ENCODE data around the gene TPRG1L.

TPRG1L gene

DNA sequence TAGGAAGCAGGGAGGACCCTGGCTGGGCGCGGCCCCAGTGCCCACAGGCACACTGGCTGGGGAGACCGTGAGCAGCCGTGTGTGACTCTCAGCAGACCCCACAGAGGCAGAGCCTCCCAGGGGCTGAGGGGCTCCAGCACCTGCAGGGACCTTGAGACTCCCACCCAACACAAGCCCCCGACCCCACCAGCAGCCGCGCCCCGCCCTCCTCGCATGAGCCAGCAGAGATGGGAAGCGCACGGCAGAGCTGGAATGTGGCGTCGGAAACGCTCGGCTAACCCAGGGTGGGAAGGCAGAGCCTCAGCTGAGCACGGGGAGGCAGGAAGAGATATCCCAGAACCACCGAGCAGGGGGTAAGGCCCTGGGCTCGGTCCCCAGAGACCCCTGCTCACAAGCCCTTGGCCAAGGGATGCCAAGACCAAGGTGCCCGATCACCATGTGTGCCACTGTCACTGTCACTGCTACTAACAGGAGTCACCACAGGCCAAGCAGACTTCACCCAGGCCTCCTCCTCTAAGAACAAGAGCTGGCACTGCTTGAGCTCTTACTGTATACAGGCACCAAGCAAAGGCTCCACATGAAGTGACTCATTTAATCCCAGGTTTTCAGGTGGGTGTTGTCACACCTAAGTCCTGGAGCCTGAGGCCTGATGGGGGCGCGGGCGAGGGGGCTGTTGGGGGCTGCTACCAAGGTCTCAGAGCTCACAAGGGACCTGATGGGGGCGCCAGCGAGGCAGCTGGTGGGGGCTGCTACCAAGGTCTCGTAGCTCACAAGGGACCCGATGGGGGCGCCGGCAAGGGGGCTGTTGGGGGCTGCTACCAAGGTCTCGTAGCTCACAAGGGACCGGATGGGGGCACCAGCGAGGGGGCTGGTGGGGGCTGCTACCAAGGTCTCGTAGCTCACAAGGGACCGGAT, 33.6 kb upstream of the TPRG1L start:
- H3K27me3 ChIP-seq (ENCODE audit: low read depth, low read length): no peaks in the 10 kb centered on the region
- no peak overlapping the region for H3K27ac ChIP-seq (ENCODE audit: low read length)
- H3K4me3 ChIP-seq (ENCODE audit: low read length): no peak overlapping the region
- H3K9me3 ChIP-seq (ENCODE audit: insufficient read depth, low read length): no peaks in the 10 kb centered on the region
- H4K20me1 ChIP-seq (ENCODE audit: insufficient read depth, low read length): no peaks in the 10 kb centered on the region
- no peaks in the 10 kb centered on the region for H3K36me3 ChIP-seq (replicated peaks; ENCODE audit: low read depth, low read length)
- no peak overlapping the region for H3K9ac ChIP-seq (ENCODE audit: low read length)
- no peaks in the 10 kb centered on the region for H3K4me1 ChIP-seq (ENCODE audit: low read length)
- no peaks in the 10 kb centered on the region for H3K79me2 ChIP-seq (ENCODE audit: low read length)
- H3K4me2 ChIP-seq (ENCODE audit: low read length): no peak overlapping the region
- no peak for TF ChIP-seq EZH2phosphoT487 (IDR thresholded peaks at IDR 0.05; ENCODE audit: low read depth)
- TF ChIP-seq, protein P1, sequence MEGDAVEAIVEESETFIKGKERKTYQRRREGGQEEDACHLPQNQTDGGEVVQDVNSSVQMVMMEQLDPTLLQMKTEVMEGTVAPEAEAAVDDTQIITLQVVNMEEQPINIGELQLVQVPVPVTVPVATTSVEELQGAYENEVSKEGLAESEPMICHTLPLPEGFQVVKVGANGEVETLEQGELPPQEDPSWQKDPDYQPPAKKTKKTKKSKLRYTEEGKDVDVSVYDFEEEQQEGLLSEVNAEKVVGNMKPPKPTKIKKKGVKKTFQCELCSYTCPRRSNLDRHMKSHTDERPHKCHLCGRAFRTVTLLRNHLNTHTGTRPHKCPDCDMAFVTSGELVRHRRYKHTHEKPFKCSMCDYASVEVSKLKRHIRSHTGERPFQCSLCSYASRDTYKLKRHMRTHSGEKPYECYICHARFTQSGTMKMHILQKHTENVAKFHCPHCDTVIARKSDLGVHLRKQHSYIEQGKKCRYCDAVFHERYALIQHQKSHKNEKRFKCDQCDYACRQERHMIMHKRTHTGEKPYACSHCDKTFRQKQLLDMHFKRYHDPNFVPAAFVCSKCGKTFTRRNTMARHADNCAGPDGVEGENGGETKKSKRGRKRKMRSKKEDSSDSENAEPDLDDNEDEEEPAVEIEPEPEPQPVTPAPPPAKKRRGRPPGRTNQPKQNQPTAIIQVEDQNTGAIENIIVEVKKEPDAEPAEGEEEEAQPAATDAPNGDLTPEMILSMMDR (IDR thresholded peaks at IDR 0.05; ENCODE audit: low read depth, low read length): peak; percentile 7; the same call in 1 of the 2 replicates
- H2AFZ ChIP-seq (ENCODE audit: low read depth, low read length): no peak overlapping the region

DNA sequence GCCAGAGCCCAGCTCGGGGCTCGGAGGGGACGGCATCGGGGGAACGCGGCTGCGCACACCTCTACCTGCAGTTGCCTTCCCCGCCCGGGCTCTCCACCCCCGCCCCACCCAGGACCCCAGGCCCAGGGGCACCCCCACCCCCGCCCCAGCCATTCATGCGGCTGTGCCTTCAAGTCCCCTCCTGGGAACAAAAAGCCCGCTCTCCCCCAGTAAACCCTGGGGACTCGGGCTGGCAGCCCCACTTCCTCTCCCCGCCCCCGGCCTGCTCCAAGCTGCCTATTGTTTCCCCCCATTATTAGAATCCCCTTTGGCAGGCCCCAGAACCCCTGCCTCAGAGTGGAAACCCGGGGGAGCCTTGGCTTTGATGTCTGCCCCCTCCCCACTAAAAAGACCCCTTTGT, 31.5 kb upstream of the TPRG1L start:
- Histone ChIP-seq H3K27ac (ENCODE audit: low read length) (no peak overlapping the region), H3K79me2 (ENCODE audit: low read length) (no peaks in the 10 kb centered on the region), H3K9me3 (ENCODE audit: insufficient read depth, low read length) (no peaks in the 10 kb centered on the region), H3K4me1 (ENCODE audit: low read length) (no peaks in the 10 kb centered on the region), H3K4me2 (ENCODE audit: low read length) (no peak overlapping the region), H3K4me3 (ENCODE audit: low read length) (no peak overlapping the region), H2AFZ (ENCODE audit: low read depth, low read length) (no peak overlapping the region), H4K20me1 (ENCODE audit: insufficient read depth, low read length) (no peaks in the 10 kb centered on the region), H3K36me3 (replicated peaks; ENCODE audit: low read depth, low read length) (no peaks in the 10 kb centered on the region), H3K27me3 (ENCODE audit: low read depth, low read length) (no peaks in the 10 kb centered on the region), H3K9ac (ENCODE audit: low read length) (no peak overlapping the region)
- TF ChIP-seq, protein P1 (IDR thresholded peaks at IDR 0.05; ENCODE audit: low read depth, low read length): no peak
- TF ChIP-seq EZH2phosphoT487 (IDR thresholded peaks at IDR 0.05; ENCODE audit: low read depth): no peak

- TF ChIP-seq, protein P1 (IDR thresholded peaks at IDR 0.05; ENCODE audit: low read depth, low read length): no peak
- TF ChIP-seq EZH2phosphoT487 (IDR thresholded peaks at IDR 0.05; ENCODE audit: low read depth): no peak
- H4K20me1 ChIP-seq (ENCODE audit: insufficient read depth, low read length): no peaks in the 10 kb centered on the region
Measured at GRCh38 chr1:3593745-3594144, 31.1 kb upstream of the TPRG1L start.

GRCh38 chr1:3594706-3595377, 30.0 kb upstream of the TPRG1L start:
- Histone ChIP-seq H4K20me1 (ENCODE audit: insufficient read depth, low read length) (no peaks in the 10 kb centered on the region), H3K4me3 (ENCODE audit: low read length) (no peak overlapping the region), H3K9me3 (ENCODE audit: insufficient read depth, low read length) (no peaks in the 10 kb centered on the region), H3K27ac (ENCODE audit: low read length) (no peak overlapping the region), H3K36me3 (replicated peaks; ENCODE audit: low read depth, low read length) (no peaks in the 10 kb centered on the region), H3K9ac (ENCODE audit: low read length) (no peak overlapping the region), H2AFZ (ENCODE audit: low read depth, low read length) (no peak overlapping the region), H3K4me2 (ENCODE audit: low read length) (no peak overlapping the region), H3K79me2 (ENCODE audit: low read length) (no peaks in the 10 kb centered on the region), H3K27me3 (ENCODE audit: low read depth, low read length) (no peaks in the 10 kb centered on the region), H3K4me1 (ENCODE audit: low read length) (no peaks in the 10 kb centered on the region)
- TF ChIP-seq EZH2phosphoT487 (IDR thresholded peaks at IDR 0.05; ENCODE audit: low read depth): no peak
- TF ChIP-seq, protein P1 (IDR thresholded peaks at IDR 0.05; ENCODE audit: low read depth, low read length): no peak

More at GRCh38 chr1:3593745-3594144, 31.1 kb upstream of the TPRG1L start:
- no peaks in the 10 kb centered on the region for H3K79me2 ChIP-seq (ENCODE audit: low read length)
- no peak overlapping the region for H3K4me2 ChIP-seq (ENCODE audit: low read length)
- H3K27me3 ChIP-seq (ENCODE audit: low read depth, low read length): no peaks in the 10 kb centered on the region
- H3K9me3 ChIP-seq (ENCODE audit: insufficient read depth, low read length): no peaks in the 10 kb centered on the region
- no peak overlapping the region for H3K27ac ChIP-seq (ENCODE audit: low read length)
- no peaks in the 10 kb centered on the region for H3K4me1 ChIP-seq (ENCODE audit: low read length)
- H2AFZ ChIP-seq (ENCODE audit: low read depth, low read length): no peak overlapping the region
- H3K9ac ChIP-seq (ENCODE audit: low read length): no peak overlapping the region
- H3K36me3 ChIP-seq (replicated peaks; ENCODE audit: low read depth, low read length): no peaks in the 10 kb centered on the region
- no peak overlapping the region for H3K4me3 ChIP-seq (ENCODE audit: low read length)

Measured in OCI-LY3 (cell line).